OCI-LY7 (cell line): ENCODE data around the gene LCK. TPM values are rescaled to one million over a fixed set of nuclear protein-coding genes. Genes with fewer than 3 reads are reported as not detected.
A peak's percentile ranks its signal among the peaks of the same experiment; 100 is the strongest.

Experiments
- BruUV-seq: library from RNA; stranded (reverse); fragments of 400-500 nt; replicated peaks from 2 replicates; lab custom pipeline; 2021; lab: Mats Ljungman, UMichigan
- CTCF ChIA-PET: fragments of 300-600 bp; sonication (Branson Sonifier 250); formaldehyde crosslinking; loops from one replicate; lab custom pipeline; 2022; ENCODE audit warnings: antibody characterized with exemption; ENCODE audit not compliant: unreplicated experiment; lab: Charles Lee
- POLR2A ChIA-PET: fragments of 300-600 bp; sonication (Branson Sonifier 250); formaldehyde crosslinking; loops from one replicate; lab custom pipeline; 2022; ENCODE audit warnings: antibody characterized with exemption; lab: Charles Lee
- DNase-seq: peaks from one replicate; pipeline ENCODE4 v3.0.0-alpha.2; 2015; ENCODE audit warnings: low spot score
- H2AFZ ChIP-seq: fragments of 200-600 bp; sonication (generic), shearing (Covaris generic); 2 replicates; pipeline ENCODE4 v1.6.1; 2014; ENCODE audit warnings: mild to moderate bottlenecking, antibody characterized with exemption, low read length, moderate library complexity
- H3K27ac ChIP-seq: fragments of 200-600 bp; sonication (generic); 2 replicates; pipeline ENCODE4 v1.5.1; 2014; ENCODE audit warnings: mixed run types, low read depth, mild to moderate bottlenecking, moderate library complexity, low read length, inconsistent platforms; ENCODE audit not compliant: poor library complexity, severe bottlenecking
- H3K36me3 ChIP-seq: fragments of 200-600 bp; sonication (generic); 2 replicates; pipeline ENCODE4 v1.6.1; 2014; ENCODE audit warnings: mild to moderate bottlenecking, antibody characterized with exemption, low read length, moderate library complexity, mixed read lengths; ENCODE audit not compliant: insufficient read depth
- H3K4me1 ChIP-seq: fragments of 200-600 bp; sonication (generic); 2 replicates; pipeline ENCODE4 v1.5.1; 2014; ENCODE audit warnings: mild to moderate bottlenecking, low read length; ENCODE audit not compliant: insufficient read depth, poor library complexity, severe bottlenecking
- H3K4me2 ChIP-seq: fragments of 200-600 bp; sonication (generic); 2 replicates; pipeline ENCODE4 v1.6.1; 2014; ENCODE audit warnings: mild to moderate bottlenecking, low read length
- H3K4me3 ChIP-seq: fragments of 200-600 bp; sonication (generic); 2 replicates; pipeline ENCODE4 v1.5.1; 2014; ENCODE audit warnings: mild to moderate bottlenecking, low read depth, low read length; ENCODE audit not compliant: poor library complexity, severe bottlenecking
- H3K79me2 ChIP-seq: fragments of 200-600 bp; sonication (generic); 2 replicates; pipeline ENCODE4 v1.6.1; 2016; ENCODE audit warnings: low read depth, mild to moderate bottlenecking, low read length, moderate library complexity, mixed read lengths; ENCODE audit not compliant: insufficient read depth
- H3K9me2 ChIP-seq: fragments of 200-600 bp; sonication (generic); 2 replicates; pipeline ENCODE4 v1.6.1; 2016; ENCODE audit warnings: mild to moderate bottlenecking, low read length, mixed read lengths; ENCODE audit not compliant: insufficient read depth
- H3K9me3 ChIP-seq: fragments of 200-600 bp; sonication (generic); 2 replicates; pipeline ENCODE4 v1.6.1; 2014; ENCODE audit warnings: mild to moderate bottlenecking, mixed run types, low read length, mixed read lengths
- H4K20me1 ChIP-seq: fragments of 200-600 bp; sonication (generic); 2 replicates; pipeline ENCODE4 v1.6.1; 2014; ENCODE audit warnings: mild to moderate bottlenecking, antibody characterized with exemption, low read length, moderate library complexity, mixed read lengths; ENCODE audit not compliant: insufficient read depth
- CTCF ChIP-seq: fragments of 200-600 bp; sonication (generic); conservative IDR thresholded peaks from 2 replicates; pipeline ENCODE4 v1.5.1; 2014; ENCODE audit warnings: mild to moderate bottlenecking, antibody characterized with exemption, low read length, moderate library complexity, mixed read lengths
- EZH2phosphoT487 ChIP-seq: fragments of 200-600 bp; sonication (generic); IDR thresholded peaks from 2 replicates; pipeline ENCODE4 v1.6.1; 2018; ENCODE audit warnings: low read depth, borderline replicate concordance, mild to moderate bottlenecking, mixed run types, antibody characterized with exemption, low read length, moderate library complexity, mixed read lengths
- intact Hi-C: fragments of 100-400 bp; cut with micrococcal nuclease; formaldehyde crosslinking; loops from one replicate; pipeline ENCODE4 v1.10.0; 2022; ENCODE audit not compliant: unreplicated experiment
- total RNA-seq, 2 experiments: library from RNA; depleted of rRNA in 1 of 2; stranded (reverse); fragments of >200 nt in 1 of 2; shearing (Covaris generic) in 1 of 2; gene quantifications; 2 replicates each; pipeline ENCODE4 v1.2.3, GENCODE V29; 2014 to 2022

LCK gene
- total RNA-seq, 2 experiments from 2014 or later, result 146 to 218 TPM

DNA sequence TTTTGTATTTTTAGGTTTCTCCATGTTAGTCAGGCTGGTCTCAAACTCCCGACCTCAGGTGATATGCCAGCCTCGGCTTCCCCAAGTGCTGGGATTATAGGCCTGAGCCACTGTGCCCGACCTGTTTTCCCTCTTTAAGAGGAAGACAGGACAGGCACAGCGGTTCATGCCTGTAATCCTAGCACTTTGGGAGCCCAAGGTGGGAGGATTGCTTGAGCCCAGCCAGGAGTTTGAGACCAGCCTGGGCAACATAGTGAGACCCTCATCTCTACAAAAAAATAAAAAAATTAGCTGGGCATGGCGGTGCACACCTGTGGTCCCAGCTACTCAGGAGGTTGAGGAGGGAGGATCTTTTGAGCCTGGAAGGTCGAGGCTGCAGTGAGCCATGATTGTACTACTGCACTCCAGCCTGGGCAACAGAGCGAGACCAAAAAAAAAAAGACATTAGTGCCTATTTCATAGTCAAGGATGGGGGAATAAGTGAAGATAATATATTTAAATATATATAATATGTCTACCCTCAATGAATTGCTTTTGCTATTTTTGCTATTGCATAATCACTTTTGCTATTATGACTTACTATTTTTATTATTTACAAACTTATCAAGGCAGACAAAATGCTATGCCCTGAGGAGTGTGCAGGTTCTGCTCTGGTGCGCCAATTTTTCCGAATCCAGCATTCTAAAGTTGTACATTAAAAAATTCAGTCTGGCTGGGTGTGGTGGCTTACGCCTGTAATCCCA, 67.2 kb downstream of the LCK start:
- Histone ChIP-seq H4K20me1 (no peaks in the 10 kb centered on the region), H3K4me1 (peaks cover 94% of the 10 kb centered on the region), H2AFZ (no peak overlapping the region), H3K9me2 (no peaks in the 10 kb centered on the region), H3K79me2 (peaks cover 76% of the 10 kb centered on the region), H3K4me2 (no peak overlapping the region), H3K9me3 (no peaks in the 10 kb centered on the region; the same call in 1 of the 2 replicates), H3K4me3 (no peak overlapping the region), H3K36me3 (peaks cover 72% of the 10 kb centered on the region), H3K27ac (peak overlapping the region; percentile 86)
- TF ChIP-seq EZH2phosphoT487, result no peak
- TF ChIP-seq CTCF, result no peak
- no TSS peak for BruUV-seq
- POLR2A ChIA-PET, result interaction anchor here (0.7 to 1.4 kb wide), 6 partner anchors 26 to 75 kb away, joined by 3 to 5 read pairs (median 4); partner anchors contain the start of gene HDAC1
- DNase-seq, result no peak
- intact Hi-C loops, result no loop called here
- CTCF ChIA-PET, result interaction anchor here (1.0 to 2.8 kb wide), 3 partner anchors 22 to 102 kb away, joined by 3 to 10 read pairs (median 4); no protein-coding TSS in a partner anchor

GRCh38 chr1:32321712-32322291, 70.7 kb downstream of the LCK start:
- ChIA-PET POLR2A (interaction anchor here (0.5 to 3.5 kb wide), 17 partner anchors 10 to 1632 kb away, joined by 3 to 23 read pairs (median 4); partner anchors contain the start of genes BSDC1, FAM167B, LCK and MARCKSL1), CTCF (interaction anchor here (0.7 to 1.7 kb wide), 4 partner anchors 14 to 106 kb away, joined by 3 to 9 read pairs (median 4); partner anchors contain the start of gene MARCKSL1)
- peaks cover 76% of the 10 kb centered on the region for H3K4me1 ChIP-seq
- H3K79me2 ChIP-seq, result peaks cover 66% of the 10 kb centered on the region
- peak; percentile 29 for DNase-seq
- intact Hi-C loops, result no loop called here
- BruUV-seq, result no TSS peak
- TF ChIP-seq EZH2phosphoT487 (no peak), CTCF (no peak)
- peak overlapping the region; percentile 30 for H3K4me3 ChIP-seq
- H2AFZ ChIP-seq, result no peak overlapping the region
- peak overlapping the region; percentile 74 for H3K27ac ChIP-seq
- peaks cover 96% of the 10 kb centered on the region for H3K36me3 ChIP-seq
- peak overlapping the region; percentile 37 for H3K4me2 ChIP-seq
- no peaks in the 10 kb centered on the region; the same call in 1 of the 2 replicates for H3K9me3 ChIP-seq
- no peaks in the 10 kb centered on the region for H3K9me2 ChIP-seq
- H4K20me1 ChIP-seq, result no peaks in the 10 kb centered on the region
